HepG2 (cell line): ENCODE data around the gene PMEPA1. TPM values are rescaled to one million over a fixed set of nuclear protein-coding genes. Genes with fewer than 3 reads are reported as not detected.

Source experiments
- ATAC-seq: fragments of 200-7000 bp; cut with Tn5 transposase; 3 replicates; pipeline ENCODE4 v1.9.1; 2020; ENCODE audit warnings: mild to moderate bottlenecking, moderate library complexity
- BruUV-seq: library from RNA; stranded (reverse); fragments of 400-500 nt; replicated peaks from 2 replicates; lab custom pipeline; 2021; lab: Mats Ljungman, UMichigan
- CTCF ChIA-PET: fragments of 300-600 bp; formaldehyde crosslinking; extraction: SDS; loops from one replicate; lab custom pipeline; 2021; ENCODE audit warnings: low total read pairs, inconsistent platforms, low intra/inter-chr PET ratio; lab: Yijun Ruan, JAX
- POLR2A ChIA-PET: fragments of 350-600 bp; sonication (Branson Sonifier 250); formaldehyde crosslinking; loops from one replicate; lab custom pipeline; 2020; ENCODE audit warnings: antibody characterized with exemption, inconsistent platforms; lab: Yijun Ruan, JAX
- DNase-seq: peaks from one replicate; pipeline ENCODE4 v3.0.0-alpha.2; 2015; ENCODE audit warnings: low spot score
- FAIRE-seq: peaks from 3 replicates; lab custom pipeline; 2011; peaks lifted over from hg19 to GRCh38; lab: Jason Lieb, UNC
- H2AFZ ChIP-seq: one replicate; pipeline ENCODE4 v1.6.1; 2011; ENCODE audit warnings: low read length, inconsistent platforms
- H3K27ac ChIP-seq: fragments of 300-600 bp; 3 replicates; pipeline ENCODE4 v1.8.0; 2011; ENCODE audit warnings: mixed run types, mild to moderate bottlenecking, mixed read lengths, low read length, inconsistent platforms; ENCODE audit not compliant: insufficient read depth; ENCODE audit errors: extremely low read length
- H3K27me3 ChIP-seq, 2 experiments: fragments of 200-600 bp in 1 of 2; 2 replicates in 1 of 2; 3 replicates in 1 of 2; pipeline versions ENCODE4 v1.6.0 to v1.8.0; 2011; ENCODE audit warnings: low read length in 2 of 2, mild to moderate bottlenecking in 2 of 2, moderate library complexity in 2 of 2, inconsistent platforms in 1 of 2; ENCODE audit not compliant: insufficient read depth in 2 of 2, control insufficient read depth in 1 of 2
- H3K36me3 ChIP-seq, 2 experiments: fragments of 200-600 bp in 1 of 2; replicated peaks in 1 of 2; 2 replicates in 1 of 2; 3 replicates in 1 of 2; pipeline versions ENCODE4 v1.5.1 to v1.8.0; 2011; ENCODE audit warnings: low read length in 2 of 2, inconsistent platforms in 1 of 2; ENCODE audit not compliant: insufficient read depth in 2 of 2, control insufficient read depth in 1 of 2
- H3K4me1 ChIP-seq: 2 replicates; pipeline ENCODE4 v1.5.1; 2012; ENCODE audit warnings: low read length, inconsistent platforms; ENCODE audit not compliant: insufficient read depth
- H3K4me2 ChIP-seq: 2 replicates; pipeline ENCODE4 v1.6.0; 2011; ENCODE audit warnings: low read depth, low read length, inconsistent platforms
- H3K4me3 ChIP-seq, 3 experiments: fragments of 200-600 bp in 1 of 3; sonication (generic), shearing (Covaris generic) in 1 of 3; replicated peaks in 1 of 3; 2 replicates each; pipeline ENCODE4 v1.5.1; 2011 to 2016; ENCODE audit warnings: low read length in 3 of 3, inconsistent platforms in 2 of 3, low read depth in 2 of 3, mild to moderate bottlenecking in 2 of 3, control low read depth in 1 of 3, mixed read lengths in 1 of 3; ENCODE audit not compliant: insufficient read depth in 1 of 3
- H3K79me2 ChIP-seq: one replicate; pipeline ENCODE4 v1.6.1; 2011; ENCODE audit warnings: low read length, inconsistent platforms; ENCODE audit not compliant: insufficient read depth
- H3K9ac ChIP-seq: 2 replicates; pipeline ENCODE4 v1.6.0; 2011; ENCODE audit warnings: mild to moderate bottlenecking, low read depth, low read length, inconsistent platforms; ENCODE audit not compliant: insufficient read depth
- H3K9me3 ChIP-seq: 2 replicates; pipeline ENCODE4 v1.5.1; 2012; ENCODE audit warnings: mild to moderate bottlenecking, low read length
- H4K20me1 ChIP-seq: 2 replicates; pipeline ENCODE4 v1.6.0; 2011; ENCODE audit warnings: inconsistent platforms, mild to moderate bottlenecking, low read length, moderate library complexity; ENCODE audit not compliant: insufficient read depth
- LCORL ChIP-seq, 2 experiments: fragments of 450-650 bp in 1 of 2; sonication (generic) in 1 of 2; formaldehyde crosslinking in 1 of 2; IDR thresholded peaks; 2 replicates each; pipeline versions ENCODE4 v1.5.0 to v1.6.1; 2017 to 2020; ENCODE audit warnings: antibody characterized with exemption in 1 of 2, missing genetic modification reagents in 1 of 2
- MIER2 ChIP-seq: IDR thresholded peaks from 2 replicates; pipeline ENCODE4 v1.6.1; 2016; ENCODE audit warnings: missing biosample characterization, missing genetic modification reagents
- SALL2 ChIP-seq: sonication (generic); formaldehyde crosslinking; IDR thresholded peaks from 2 replicates; pipeline ENCODE4 v1.8.1; 2023; ENCODE audit warnings: mild to moderate bottlenecking, missing genetic modification reagents, inconsistent platforms
- ZFP62 ChIP-seq: sonication (generic); formaldehyde crosslinking; IDR thresholded peaks from 2 replicates; pipeline ENCODE4 v1.4.0; 2020; ENCODE audit warnings: missing genetic modification reagents
- ZNF549 ChIP-seq: sonication (generic); formaldehyde crosslinking; IDR thresholded peaks from 2 replicates; pipeline ENCODE4 v1.5.0; 2020; ENCODE audit warnings: missing genetic modification reagents
- WGBS: methylation state at CpG from one replicate; pipeline ENCODE4 v1.1.6; 2017; ENCODE audit warnings: low lambda C conversion rate; 5-methylcytosine and 5-hydroxymethylcytosine counted together
- in situ Hi-C: cut with HindIII; loops from 2 replicates; pipeline ENCODE4 v1.10.0; 2017; ENCODE audit warnings: low pct_unique_long_range_greater_than_20kb; ENCODE audit not compliant: extremely low pct_ligation_motif_present
- intact Hi-C: fragments of 100-400 bp; cut with micrococcal nuclease; formaldehyde crosslinking; loops from one replicate; pipeline ENCODE4 v1.10.0; 2022; ENCODE audit not compliant: unreplicated experiment
- polyA plus RNA-seq, 8 experiments: library from polyadenylated mRNA; depleted of rRNA in 3 of 8; stranded (reverse) in 7 of 8; unstranded in 1 of 8; fragments of >200 nt; fragmentation: Illumina TruSeq in 4 of 8; extraction: Trizol in 4 of 8; gene quantifications; 2 replicates each; pipeline versions ENCODE4 v1.2.1 to v1.2.3, GENCODE V29; 2011 to 2016; ENCODE audit warnings: low read depth in 4 of 8, missing spikeins in 1 of 8, mixed read lengths in 1 of 8; ENCODE audit not compliant: insufficient read depth in 1 of 8
- total RNA-seq, 5 experiments: library from RNA; depleted of rRNA; stranded (reverse); fragments of >200 nt; fragmentation: Illumina TruSeq; extraction: Trizol; gene quantifications; 2 replicates each; pipeline ENCODE4 v1.2.3, GENCODE V29; 2016; ENCODE audit warnings: low read depth in 1 of 5
- TF ChIP-seq, protein P1 (sequence below): sonication (generic); formaldehyde crosslinking; IDR thresholded peaks from 2 replicates; pipeline ENCODE4 v1.5.0; 2020; ENCODE audit warnings: mild to moderate bottlenecking, missing genetic modification reagents
- TF ChIP-seq, protein P2 (sequence below): sonication (generic); formaldehyde crosslinking; IDR thresholded peaks from 2 replicates; pipeline ENCODE4 v1.5.1; 2020; ENCODE audit warnings: mild to moderate bottlenecking, moderate library complexity, missing genetic modification reagents
- TF ChIP-seq, protein P3 (sequence below): sonication (generic); formaldehyde crosslinking; IDR thresholded peaks from 2 replicates; pipeline ENCODE4 v1.4.0; 2020; ENCODE audit warnings: mild to moderate bottlenecking, missing genetic modification reagents
- TF ChIP-seq, protein P4 (sequence below): sonication (generic); formaldehyde crosslinking; IDR thresholded peaks from 2 replicates; pipeline ENCODE4 v1.5.1; 2020; ENCODE audit warnings: mild to moderate bottlenecking, missing genetic modification reagents, moderate library complexity

The PMEPA1 gene
- total and polyA plus RNA-seq, 2 of the 13 experiments (the other 11 are each of a cell fraction or from before 2014, with no cell fraction given) = not detected

DNA sequence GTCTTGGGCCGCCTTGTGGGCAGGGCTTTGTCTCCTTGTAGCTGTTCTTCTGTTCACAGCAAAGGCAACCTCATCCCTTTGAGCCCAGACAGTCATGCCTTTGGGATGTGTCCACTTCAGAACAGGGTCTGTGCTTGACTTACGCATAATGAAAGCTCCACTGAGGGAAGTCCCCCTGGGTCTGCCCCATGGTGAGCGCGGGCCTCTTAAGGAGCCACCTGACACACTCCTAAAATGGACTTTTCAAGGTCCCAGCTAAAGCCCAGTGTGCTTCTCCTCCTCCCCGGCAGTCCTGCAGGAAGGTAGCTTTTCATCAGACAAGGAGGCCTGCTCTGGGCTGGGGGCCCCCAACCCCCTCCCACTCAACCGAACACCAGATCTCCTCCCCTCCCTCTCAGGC is 24.9 kb upstream of the PMEPA1 start (continued):
- TF ChIP-seq, protein P1, sequence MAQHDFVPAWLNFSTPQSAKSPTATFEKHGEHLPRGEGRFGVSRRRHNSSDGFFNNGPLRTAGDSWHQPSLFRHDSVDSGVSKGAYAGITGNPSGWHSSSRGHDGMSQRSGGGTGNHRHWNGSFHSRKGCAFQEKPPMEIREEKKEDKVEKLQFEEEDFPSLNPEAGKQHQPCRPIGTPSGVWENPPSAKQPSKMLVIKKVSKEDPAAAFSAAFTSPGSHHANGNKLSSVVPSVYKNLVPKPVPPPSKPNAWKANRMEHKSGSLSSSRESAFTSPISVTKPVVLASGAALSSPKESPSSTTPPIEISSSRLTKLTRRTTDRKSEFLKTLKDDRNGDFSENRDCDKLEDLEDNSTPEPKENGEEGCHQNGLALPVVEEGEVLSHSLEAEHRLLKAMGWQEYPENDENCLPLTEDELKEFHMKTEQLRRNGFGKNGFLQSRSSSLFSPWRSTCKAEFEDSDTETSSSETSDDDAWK = no peak

DNA sequence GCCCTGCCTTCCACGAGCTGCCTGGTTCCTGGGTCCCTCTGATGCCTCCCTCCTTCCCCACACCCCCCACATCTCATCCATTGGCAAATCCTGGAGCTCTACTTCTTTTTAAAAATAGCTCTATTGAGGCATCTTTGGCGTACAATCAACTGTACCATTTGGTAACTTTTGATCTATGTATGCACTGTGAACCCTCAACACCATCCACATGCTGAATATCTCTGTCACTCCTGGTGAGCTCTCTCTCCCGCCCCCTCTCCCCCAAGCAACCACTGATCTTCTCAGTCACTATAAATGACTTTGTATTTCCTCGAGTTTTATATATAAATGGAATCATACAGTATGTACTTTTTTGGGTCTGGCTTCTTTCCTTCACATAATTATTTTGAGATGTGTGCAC is 22.4 kb upstream of the PMEPA1 start:
- Histone ChIP-seq H2AFZ (no peak overlapping the region), H3K9ac (no peak overlapping the region), H3K4me2 (no peak overlapping the region)
- no TSS peak for BruUV-seq
- POLR2A ChIA-PET = no interaction called here
- TF ChIP-seq, protein P2, sequence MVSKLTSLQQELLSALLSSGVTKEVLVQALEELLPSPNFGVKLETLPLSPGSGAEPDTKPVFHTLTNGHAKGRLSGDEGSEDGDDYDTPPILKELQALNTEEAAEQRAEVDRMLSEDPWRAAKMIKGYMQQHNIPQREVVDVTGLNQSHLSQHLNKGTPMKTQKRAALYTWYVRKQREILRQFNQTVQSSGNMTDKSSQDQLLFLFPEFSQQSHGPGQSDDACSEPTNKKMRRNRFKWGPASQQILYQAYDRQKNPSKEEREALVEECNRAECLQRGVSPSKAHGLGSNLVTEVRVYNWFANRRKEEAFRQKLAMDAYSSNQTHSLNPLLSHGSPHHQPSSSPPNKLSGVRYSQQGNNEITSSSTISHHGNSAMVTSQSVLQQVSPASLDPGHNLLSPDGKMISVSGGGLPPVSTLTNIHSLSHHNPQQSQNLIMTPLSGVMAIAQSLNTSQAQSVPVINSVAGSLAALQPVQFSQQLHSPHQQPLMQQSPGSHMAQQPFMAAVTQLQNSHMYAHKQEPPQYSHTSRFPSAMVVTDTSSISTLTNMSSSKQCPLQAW (CRISPR knock-in tag) = no peak
- TF ChIP-seq LCORL (IDR thresholded peaks at IDR 0.05) = no peak
- no peak for TF ChIP-seq LCORL (CRISPR knock-in tag; IDR thresholded peaks at IDR 0.05)
- TF ChIP-seq MIER2 (CRISPR knock-in tag) = no peak
- no peak for TF ChIP-seq ZFP62
- TF ChIP-seq, protein P3, sequence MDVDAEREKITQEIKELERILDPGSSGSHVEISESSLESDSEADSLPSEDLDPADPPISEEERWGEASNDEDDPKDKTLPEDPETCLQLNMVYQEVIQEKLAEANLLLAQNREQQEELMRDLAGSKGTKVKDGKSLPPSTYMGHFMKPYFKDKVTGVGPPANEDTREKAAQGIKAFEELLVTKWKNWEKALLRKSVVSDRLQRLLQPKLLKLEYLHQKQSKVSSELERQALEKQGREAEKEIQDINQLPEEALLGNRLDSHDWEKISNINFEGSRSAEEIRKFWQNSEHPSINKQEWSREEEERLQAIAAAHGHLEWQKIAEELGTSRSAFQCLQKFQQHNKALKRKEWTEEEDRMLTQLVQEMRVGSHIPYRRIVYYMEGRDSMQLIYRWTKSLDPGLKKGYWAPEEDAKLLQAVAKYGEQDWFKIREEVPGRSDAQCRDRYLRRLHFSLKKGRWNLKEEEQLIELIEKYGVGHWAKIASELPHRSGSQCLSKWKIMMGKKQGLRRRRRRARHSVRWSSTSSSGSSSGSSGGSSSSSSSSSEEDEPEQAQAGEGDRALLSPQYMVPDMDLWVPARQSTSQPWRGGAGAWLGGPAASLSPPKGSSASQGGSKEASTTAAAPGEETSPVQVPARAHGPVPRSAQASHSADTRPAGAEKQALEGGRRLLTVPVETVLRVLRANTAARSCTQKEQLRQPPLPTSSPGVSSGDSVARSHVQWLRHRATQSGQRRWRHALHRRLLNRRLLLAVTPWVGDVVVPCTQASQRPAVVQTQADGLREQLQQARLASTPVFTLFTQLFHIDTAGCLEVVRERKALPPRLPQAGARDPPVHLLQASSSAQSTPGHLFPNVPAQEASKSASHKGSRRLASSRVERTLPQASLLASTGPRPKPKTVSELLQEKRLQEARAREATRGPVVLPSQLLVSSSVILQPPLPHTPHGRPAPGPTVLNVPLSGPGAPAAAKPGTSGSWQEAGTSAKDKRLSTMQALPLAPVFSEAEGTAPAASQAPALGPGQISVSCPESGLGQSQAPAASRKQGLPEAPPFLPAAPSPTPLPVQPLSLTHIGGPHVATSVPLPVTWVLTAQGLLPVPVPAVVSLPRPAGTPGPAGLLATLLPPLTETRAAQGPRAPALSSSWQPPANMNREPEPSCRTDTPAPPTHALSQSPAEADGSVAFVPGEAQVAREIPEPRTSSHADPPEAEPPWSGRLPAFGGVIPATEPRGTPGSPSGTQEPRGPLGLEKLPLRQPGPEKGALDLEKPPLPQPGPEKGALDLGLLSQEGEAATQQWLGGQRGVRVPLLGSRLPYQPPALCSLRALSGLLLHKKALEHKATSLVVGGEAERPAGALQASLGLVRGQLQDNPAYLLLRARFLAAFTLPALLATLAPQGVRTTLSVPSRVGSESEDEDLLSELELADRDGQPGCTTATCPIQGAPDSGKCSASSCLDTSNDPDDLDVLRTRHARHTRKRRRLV (CRISPR knock-in tag) = no peak
- no peak for TF ChIP-seq ZNF549
- no peak for TF ChIP-seq SALL2 (CRISPR knock-in tag)
- TF ChIP-seq, protein P4, sequence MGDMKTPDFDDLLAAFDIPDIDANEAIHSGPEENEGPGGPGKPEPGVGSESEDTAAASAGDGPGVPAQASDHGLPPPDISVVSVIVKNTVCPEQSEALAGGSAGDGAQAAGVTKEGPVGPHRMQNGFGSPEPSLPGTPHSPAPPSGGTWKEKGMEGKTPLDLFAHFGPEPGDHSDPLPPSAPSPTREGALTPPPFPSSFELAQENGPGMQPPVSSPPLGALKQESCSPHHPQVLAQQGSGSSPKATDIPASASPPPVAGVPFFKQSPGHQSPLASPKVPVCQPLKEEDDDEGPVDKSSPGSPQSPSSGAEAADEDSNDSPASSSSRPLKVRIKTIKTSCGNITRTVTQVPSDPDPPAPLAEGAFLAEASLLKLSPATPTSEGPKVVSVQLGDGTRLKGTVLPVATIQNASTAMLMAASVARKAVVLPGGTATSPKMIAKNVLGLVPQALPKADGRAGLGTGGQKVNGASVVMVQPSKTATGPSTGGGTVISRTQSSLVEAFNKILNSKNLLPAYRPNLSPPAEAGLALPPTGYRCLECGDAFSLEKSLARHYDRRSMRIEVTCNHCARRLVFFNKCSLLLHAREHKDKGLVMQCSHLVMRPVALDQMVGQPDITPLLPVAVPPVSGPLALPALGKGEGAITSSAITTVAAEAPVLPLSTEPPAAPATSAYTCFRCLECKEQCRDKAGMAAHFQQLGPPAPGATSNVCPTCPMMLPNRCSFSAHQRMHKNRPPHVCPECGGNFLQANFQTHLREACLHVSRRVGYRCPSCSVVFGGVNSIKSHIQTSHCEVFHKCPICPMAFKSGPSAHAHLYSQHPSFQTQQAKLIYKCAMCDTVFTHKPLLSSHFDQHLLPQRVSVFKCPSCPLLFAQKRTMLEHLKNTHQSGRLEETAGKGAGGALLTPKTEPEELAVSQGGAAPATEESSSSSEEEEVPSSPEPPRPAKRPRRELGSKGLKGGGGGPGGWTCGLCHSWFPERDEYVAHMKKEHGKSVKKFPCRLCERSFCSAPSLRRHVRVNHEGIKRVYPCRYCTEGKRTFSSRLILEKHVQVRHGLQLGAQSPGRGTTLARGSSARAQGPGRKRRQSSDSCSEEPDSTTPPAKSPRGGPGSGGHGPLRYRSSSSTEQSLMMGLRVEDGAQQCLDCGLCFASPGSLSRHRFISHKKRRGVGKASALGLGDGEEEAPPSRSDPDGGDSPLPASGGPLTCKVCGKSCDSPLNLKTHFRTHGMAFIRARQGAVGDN (CRISPR knock-in tag) = no peak
- TF ChIP-seq, all 625 proteins: peak for 0
- no peaks in the 10 kb centered on the region for H3K79me2 ChIP-seq
- no peaks in the 10 kb centered on the region for H3K9me3 ChIP-seq
- no peaks in the 10 kb centered on the region for H3K36me3 ChIP-seq
- peaks cover 5 to 45% of the 10 kb centered on the region in 2 experiments; a peak in 3 of 5 replicates for H3K27me3 ChIP-seq
- in situ Hi-C loops = no loop called here
- FAIRE-seq (no peak), DNase-seq (no peak), ATAC-seq (no peak)
- H3K4me1 ChIP-seq = no peaks in the 10 kb centered on the region
- no peak overlapping the region for H3K27ac ChIP-seq
- CTCF ChIA-PET = no interaction called here
- no peaks in the 10 kb centered on the region for H4K20me1 ChIP-seq
- WGBS = 4% methylated on average over 4 of the region's 4 CpGs
- H3K4me3 ChIP-seq = no peak overlapping the region
- intact Hi-C loops = no loop called here
